Measurements from ENCODE around the gene RNF111. TPM values are rescaled to one million over a fixed set of nuclear protein-coding genes. Genes with fewer than 3 reads are reported as not detected.
A peak's percentile ranks its signal among the peaks of the same experiment; 100 is the strongest.
"Not testable (repeated sequence)": the region's sequence is repeated elsewhere in the genome, so short reads cannot be mapped to it uniquely, and the experiment has no call there.

The RNF111 gene
- total RNA-seq, 1 experiment from 2014 or later = 61.0 TPM

DNA sequence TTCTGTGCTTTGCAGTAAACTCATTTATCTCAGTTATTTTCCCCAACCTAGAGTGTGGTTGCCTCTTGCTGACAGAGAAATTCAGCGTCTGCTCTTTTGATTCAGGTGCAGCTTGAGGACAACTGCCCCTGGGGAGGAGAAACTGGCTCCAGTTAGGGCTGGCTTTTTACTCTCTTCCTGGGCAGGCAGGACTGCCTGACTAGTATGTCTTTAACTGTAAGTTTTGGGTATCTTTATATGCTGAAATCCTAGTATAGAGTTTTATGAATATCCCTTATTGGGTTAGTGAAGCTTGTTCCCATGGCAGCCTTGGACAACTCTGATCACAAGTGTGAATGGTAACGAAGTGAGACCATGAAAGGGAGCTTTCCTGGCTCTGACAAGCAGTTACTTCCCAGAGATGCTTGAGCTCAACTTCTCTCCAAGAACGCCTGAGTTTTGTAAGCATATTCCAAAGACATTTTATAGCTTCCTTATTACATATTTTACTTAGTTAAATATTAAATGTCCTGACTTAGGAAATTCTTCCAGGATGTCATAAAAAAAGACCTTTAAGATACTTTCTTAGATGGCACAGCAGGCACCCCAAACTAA lies 144.6 kb downstream of the RNF111 start:
- Histone ChIP-seq H3K27ac (ENCODE audit: low read length) (no peak overlapping the region), H3K4me1 (ENCODE audit: low read length) (peaks cover 3% of the 10 kb centered on the region), H3K4me3 (ENCODE audit: low read length) (no peak overlapping the region), H3K79me2 (ENCODE audit: low read length) (peaks cover 47% of the 10 kb centered on the region), H3K9me2 (replicated peaks; ENCODE audit: insufficient read depth, low read length) (no peaks in the 10 kb centered on the region), H3K9ac (ENCODE audit: low read length) (no peak overlapping the region), H3K9me3 (ENCODE audit: low read length) (no peaks in the 10 kb centered on the region), H3K27me3 (ENCODE audit: low read length) (no peaks in the 10 kb centered on the region), H3K4me2 (ENCODE audit: low read depth, low read length, poor library complexity, severe bottlenecking) (no peak overlapping the region), H2AFZ (ENCODE audit: low read length) (no peak overlapping the region), H3K36me3 (ENCODE audit: insufficient read depth, low read length) (peaks cover 17% of the 10 kb centered on the region; the same call in 1 of the 2 replicates), H4K20me1 (ENCODE audit: insufficient read depth, low read depth, low read length) (no peaks in the 10 kb centered on the region)
- DNase-seq = no peak

DNA sequence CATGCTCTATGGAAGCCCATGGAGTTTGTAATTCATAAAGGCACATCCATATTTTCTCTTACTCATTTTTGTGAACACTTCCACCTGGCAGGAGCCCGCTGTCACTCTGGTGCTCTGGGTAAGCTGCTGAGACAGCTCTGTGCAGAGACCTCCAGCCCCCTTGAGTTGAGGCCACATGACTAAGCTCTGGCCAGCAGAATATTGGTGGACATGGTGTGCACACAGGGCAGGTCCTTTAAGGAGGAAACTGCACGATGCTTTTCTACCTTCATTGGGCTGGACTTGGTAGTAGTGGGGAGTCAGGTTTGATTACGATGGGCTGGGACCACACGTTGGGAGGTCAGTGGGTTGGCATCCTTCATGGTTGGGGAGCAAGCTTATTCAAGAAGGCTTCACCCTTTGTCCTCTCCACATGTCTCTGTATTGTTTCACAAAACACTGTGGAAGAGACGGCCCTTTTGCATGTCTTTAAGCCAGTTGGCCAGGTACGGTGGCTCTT lies 146.5 kb downstream of the RNF111 start:
- Histone ChIP-seq H3K9ac (ENCODE audit: low read length) (no peak overlapping the region), H3K27ac (ENCODE audit: low read length) (no peak overlapping the region), H3K9me2 (replicated peaks; ENCODE audit: insufficient read depth, low read length) (no peaks in the 10 kb centered on the region), H3K9me3 (ENCODE audit: low read length) (no peaks in the 10 kb centered on the region), H3K27me3 (ENCODE audit: low read length) (no peaks in the 10 kb centered on the region), H3K4me2 (ENCODE audit: low read depth, low read length, poor library complexity, severe bottlenecking) (no peak overlapping the region), H3K4me1 (ENCODE audit: low read length) (no peaks in the 10 kb centered on the region), H3K36me3 (ENCODE audit: insufficient read depth, low read length) (peaks cover 17% of the 10 kb centered on the region; the same call in 1 of the 2 replicates), H4K20me1 (ENCODE audit: insufficient read depth, low read depth, low read length) (no peaks in the 10 kb centered on the region), H2AFZ (ENCODE audit: low read length) (no peak overlapping the region), H3K4me3 (ENCODE audit: low read length) (no peak overlapping the region), H3K79me2 (ENCODE audit: low read length) (peaks cover 29% of the 10 kb centered on the region)
- no peak for DNase-seq

DNA sequence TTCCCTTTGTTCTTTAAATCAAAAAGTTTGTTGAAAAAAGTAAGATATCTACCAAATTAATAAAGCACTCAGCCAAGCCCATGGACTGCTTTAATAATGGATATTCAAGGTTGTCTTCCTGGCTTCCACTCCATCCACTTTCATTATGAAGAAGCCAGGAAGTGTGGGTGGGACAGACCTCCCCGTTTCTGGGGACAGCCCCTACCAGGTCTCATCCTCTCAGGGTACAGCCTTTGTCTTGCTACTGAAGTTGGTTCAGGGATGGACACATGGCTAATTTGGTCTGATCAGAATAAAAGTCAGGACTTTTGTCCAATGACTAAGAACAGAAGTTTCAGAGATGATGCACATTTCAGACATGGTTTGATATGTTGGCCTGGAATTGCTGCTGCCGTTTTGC lies 150.1 kb downstream of the RNF111 start:
- Histone ChIP-seq H3K9me2 (replicated peaks; ENCODE audit: insufficient read depth, low read length) (no peaks in the 10 kb centered on the region), H4K20me1 (ENCODE audit: insufficient read depth, low read depth, low read length) (no peaks in the 10 kb centered on the region), H3K9ac (ENCODE audit: low read length) (no peak overlapping the region), H3K36me3 (ENCODE audit: insufficient read depth, low read length) (peaks cover 7% of the 10 kb centered on the region; the same call in 1 of the 2 replicates), H3K4me1 (ENCODE audit: low read length) (no peaks in the 10 kb centered on the region), H3K4me2 (ENCODE audit: low read depth, low read length, poor library complexity, severe bottlenecking) (no peak overlapping the region), H3K27ac (ENCODE audit: low read length) (no peak overlapping the region; the same call in 1 of the 2 replicates), H3K27me3 (ENCODE audit: low read length) (no peaks in the 10 kb centered on the region), H2AFZ (ENCODE audit: low read length) (no peak overlapping the region), H3K79me2 (ENCODE audit: low read length) (peaks cover 8% of the 10 kb centered on the region; the same call in 1 of the 2 replicates), H3K4me3 (ENCODE audit: low read length) (no peak overlapping the region), H3K9me3 (ENCODE audit: low read length) (no peaks in the 10 kb centered on the region)
- DNase-seq = no peak

DNA sequence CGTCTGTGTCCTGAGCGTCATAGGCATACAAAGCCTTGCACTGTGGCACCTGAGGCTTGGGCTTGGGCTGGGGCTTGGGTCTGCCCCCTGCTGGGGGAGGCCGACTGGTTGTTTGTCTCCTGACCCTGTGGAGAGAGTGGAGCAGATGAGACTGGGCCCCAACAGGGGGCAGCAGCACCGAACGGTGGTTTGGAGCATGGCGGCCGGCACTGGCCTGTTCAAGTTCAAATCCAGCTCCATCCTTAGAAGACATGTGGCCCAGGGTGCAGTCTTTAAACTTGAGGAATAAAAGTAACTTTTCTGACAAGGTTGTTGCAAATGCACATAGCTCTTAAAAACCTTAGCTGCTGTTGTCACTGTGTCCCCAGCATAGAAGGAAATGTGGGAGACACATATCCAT lies 150.8 kb downstream of the RNF111 start:
- Histone ChIP-seq H3K9me2 (replicated peaks; ENCODE audit: insufficient read depth, low read length) (no peaks in the 10 kb centered on the region), H3K79me2 (ENCODE audit: low read length) (0 out of 2 replicates have a peak, but pooled peaks cover 4% of the 10 kb centered on the region), H3K9me3 (ENCODE audit: low read length) (no peaks in the 10 kb centered on the region), H2AFZ (ENCODE audit: low read length) (peak overlapping the region; percentile 52; the same call in 1 of the 2 replicates), H4K20me1 (ENCODE audit: insufficient read depth, low read depth, low read length) (no peaks in the 10 kb centered on the region), H3K36me3 (ENCODE audit: insufficient read depth, low read length) (0 out of 2 replicates have a peak, but pooled peaks cover 5% of the 10 kb centered on the region), H3K27ac (ENCODE audit: low read length) (no peak overlapping the region), H3K4me2 (ENCODE audit: low read depth, low read length, poor library complexity, severe bottlenecking) (no peak overlapping the region), H3K4me3 (ENCODE audit: low read length) (no peak overlapping the region), H3K27me3 (ENCODE audit: low read length) (no peaks in the 10 kb centered on the region), H3K9ac (ENCODE audit: low read length) (no peak overlapping the region), H3K4me1 (ENCODE audit: low read length) (no peaks in the 10 kb centered on the region)
- DNase-seq = peak; percentile 96

DNA sequence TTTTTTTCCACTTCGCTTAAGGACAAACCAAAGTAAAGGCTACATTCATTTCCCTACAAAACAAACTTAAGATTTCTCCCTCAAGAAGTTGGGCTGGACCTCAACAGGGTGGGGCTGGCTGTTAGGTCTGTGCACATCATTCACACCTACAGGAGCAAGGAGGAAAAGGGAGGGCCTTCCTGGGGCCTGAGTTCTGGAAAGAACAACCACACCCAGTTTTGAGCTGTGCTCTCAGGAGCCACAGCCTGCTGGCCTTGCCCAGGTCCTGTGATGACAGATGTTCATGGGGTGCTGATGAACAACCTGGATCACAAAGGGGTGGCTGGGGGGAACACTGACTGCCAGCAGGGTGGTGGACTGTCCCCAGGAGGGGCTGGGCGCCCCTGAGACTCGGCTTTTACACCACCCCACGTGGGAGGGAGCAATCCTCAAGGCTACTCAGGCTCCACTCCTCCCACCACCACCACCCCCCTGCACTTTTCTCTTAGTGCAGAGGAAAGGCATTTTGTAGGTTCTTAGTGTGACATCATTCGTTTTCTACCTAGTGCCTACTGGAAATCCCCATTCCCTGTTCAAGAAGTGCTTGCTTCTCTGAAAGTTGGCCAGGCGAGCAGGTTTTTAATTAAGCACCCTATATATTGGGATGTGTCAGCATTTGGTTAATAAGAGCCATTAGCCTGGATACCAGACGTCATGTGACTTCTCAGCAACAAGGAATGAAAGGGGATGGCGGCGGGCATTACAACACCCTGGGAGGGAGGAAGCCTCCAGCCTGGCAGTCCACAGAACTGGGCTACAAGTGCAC lies 153.2 kb downstream of the RNF111 start:
- Histone ChIP-seq H3K79me2 (ENCODE audit: low read length) (no peaks in the 10 kb centered on the region), H3K4me2 (ENCODE audit: low read depth, low read length, poor library complexity, severe bottlenecking) (no peak overlapping the region), H3K36me3 (ENCODE audit: insufficient read depth, low read length) (no peaks in the 10 kb centered on the region), H2AFZ (ENCODE audit: low read length) (no peak overlapping the region), H4K20me1 (ENCODE audit: insufficient read depth, low read depth, low read length) (no peaks in the 10 kb centered on the region), H3K9ac (ENCODE audit: low read length) (no peak overlapping the region), H3K4me1 (ENCODE audit: low read length) (no peaks in the 10 kb centered on the region), H3K27ac (ENCODE audit: low read length) (no peak overlapping the region), H3K9me2 (replicated peaks; ENCODE audit: insufficient read depth, low read length) (no peaks in the 10 kb centered on the region), H3K4me3 (ENCODE audit: low read length) (no peak overlapping the region), H3K27me3 (ENCODE audit: low read length) (no peaks in the 10 kb centered on the region), H3K9me3 (ENCODE audit: low read length) (no peaks in the 10 kb centered on the region)
- DNase-seq = no peak

DNA sequence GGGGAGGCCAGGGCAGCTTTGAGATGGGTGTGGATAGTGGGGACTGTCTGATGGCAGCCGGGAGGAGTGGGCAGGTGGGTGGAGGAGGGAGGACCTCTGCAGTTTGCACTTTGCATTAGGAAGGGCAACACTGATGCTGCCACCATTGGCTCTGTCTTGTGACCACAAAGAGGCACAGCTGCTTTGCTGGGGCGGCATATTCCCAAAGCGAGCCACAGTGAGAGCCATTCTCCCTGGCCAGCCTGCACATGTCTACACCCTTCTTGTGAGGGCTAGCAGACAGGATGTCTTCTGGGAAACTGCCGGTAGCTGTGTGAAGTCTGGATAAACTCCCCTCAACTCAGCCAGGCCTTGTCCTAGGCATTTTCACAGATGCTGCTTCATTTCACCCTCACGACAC lies 155.8 kb downstream of the RNF111 start:
- H3K4me2 ChIP-seq (ENCODE audit: low read depth, low read length, poor library complexity, severe bottlenecking) = no peak overlapping the region
- no peaks in the 10 kb centered on the region for H3K27me3 ChIP-seq (ENCODE audit: low read length)
- no peak overlapping the region for H3K9ac ChIP-seq (ENCODE audit: low read length)
- H2AFZ ChIP-seq (ENCODE audit: low read length) = no peak overlapping the region
- no peaks in the 10 kb centered on the region for H3K9me2 ChIP-seq (replicated peaks; ENCODE audit: insufficient read depth, low read length)
- no peaks in the 10 kb centered on the region for H3K36me3 ChIP-seq (ENCODE audit: insufficient read depth, low read length)
- H3K79me2 ChIP-seq (ENCODE audit: low read length) = no peaks in the 10 kb centered on the region
- no peaks in the 10 kb centered on the region for H3K9me3 ChIP-seq (ENCODE audit: low read length)
- no peak overlapping the region for H3K4me3 ChIP-seq (ENCODE audit: low read length)
- DNase-seq = no peak
- no peak overlapping the region for H3K27ac ChIP-seq (ENCODE audit: low read length)
- no peaks in the 10 kb centered on the region for H3K4me1 ChIP-seq (ENCODE audit: low read length)
- no peaks in the 10 kb centered on the region for H4K20me1 ChIP-seq (ENCODE audit: insufficient read depth, low read depth, low read length)

DNA sequence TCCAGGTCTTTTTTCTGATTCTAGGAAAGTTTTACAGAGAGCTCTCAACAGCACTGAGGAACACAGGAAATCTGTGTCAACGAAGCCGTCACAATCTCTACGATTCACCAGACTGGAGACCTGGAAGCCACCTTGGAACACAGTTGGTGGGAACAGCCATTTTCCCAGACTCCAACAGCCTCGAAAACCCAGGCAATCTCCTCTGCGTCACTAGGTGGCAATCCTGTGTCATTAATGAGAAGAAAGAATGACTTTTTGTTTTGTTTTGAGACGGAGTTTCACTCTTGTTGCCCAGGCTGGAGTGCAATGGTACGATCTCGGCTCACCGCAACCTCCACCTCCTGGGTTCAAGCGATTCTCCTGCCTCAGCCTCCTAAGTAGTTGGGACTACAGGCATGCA lies 157.1 kb downstream of the RNF111 start:
- H3K9me2 ChIP-seq (replicated peaks; ENCODE audit: insufficient read depth, low read length); H3K4me1 ChIP-seq (ENCODE audit: low read length); H3K79me2 ChIP-seq (ENCODE audit: low read length); H3K36me3 ChIP-seq (ENCODE audit: insufficient read depth, low read length); H4K20me1 ChIP-seq (ENCODE audit: insufficient read depth, low read depth, low read length); H3K4me3 ChIP-seq (ENCODE audit: low read length); H3K27ac ChIP-seq (ENCODE audit: low read length); H3K27me3 ChIP-seq (ENCODE audit: low read length); H3K9ac ChIP-seq (ENCODE audit: low read length); H2AFZ ChIP-seq (ENCODE audit: low read length); DNase-seq; H3K4me2 ChIP-seq (ENCODE audit: low read depth, low read length, poor library complexity, severe bottlenecking); H3K9me3 ChIP-seq (ENCODE audit: low read length): not testable (repeated sequence)
